SK-N-MC (cell line): ENCODE results near the gene C10orf71.

Experiments used
- DNase-seq: peaks from one replicate; pipeline ENCODE4 v3.0.0-alpha.2; 2011; ENCODE audit warnings: low read depth, low spot score
- H3K27ac ChIP-seq: fragments of 200-600 bp; sonication (generic); 2 replicates; pipeline ENCODE4 v1.5.1; 2016; ENCODE audit warnings: mixed run types
- H3K36me3 ChIP-seq: fragments of 200-600 bp; sonication (generic); 2 replicates; pipeline ENCODE4 v1.6.1; 2017; ENCODE audit warnings: antibody characterized with exemption, low read length, mixed read lengths; ENCODE audit not compliant: insufficient read depth
- H3K4me3 ChIP-seq: fragments of 200-600 bp; sonication (generic); 2 replicates; pipeline ENCODE4 v1.5.1; 2016
- H3K9ac ChIP-seq: fragments of 200-600 bp; sonication (generic); 2 replicates; pipeline ENCODE4 v1.8.0; 2017; ENCODE audit warnings: mixed run types, mixed read lengths; ENCODE audit not compliant: insufficient read length
- H3K9me3 ChIP-seq: fragments of 200-600 bp; sonication (generic); 2 replicates; pipeline ENCODE4 v1.6.1; 2017; ENCODE audit warnings: low read depth, mild to moderate bottlenecking, antibody characterized with exemption, low read length, moderate library complexity, mixed read lengths
- EZH2 ChIP-seq: fragments of 200-600 bp; sonication (generic); IDR thresholded peaks from one replicate; pipeline ENCODE4 v1.6.1; 2017; ENCODE audit warnings: antibody characterized with exemption
- FOXP2 ChIP-seq: optimal IDR thresholded peaks from 2 replicates; pipeline ENCODE3; 2011; ENCODE audit warnings: mild to moderate bottlenecking, moderate library complexity; ENCODE audit not compliant: insufficient read depth; ENCODE audit errors: extremely low read length, control extremely low read depth
- POLR2AphosphoS5 ChIP-seq: IDR thresholded peaks from 2 replicates; pipeline ENCODE4 v1.6.1; 2012; ENCODE audit warnings: mild to moderate bottlenecking, low read depth, low read length, borderline replicate concordance

Gene C10orf71

DNA sequence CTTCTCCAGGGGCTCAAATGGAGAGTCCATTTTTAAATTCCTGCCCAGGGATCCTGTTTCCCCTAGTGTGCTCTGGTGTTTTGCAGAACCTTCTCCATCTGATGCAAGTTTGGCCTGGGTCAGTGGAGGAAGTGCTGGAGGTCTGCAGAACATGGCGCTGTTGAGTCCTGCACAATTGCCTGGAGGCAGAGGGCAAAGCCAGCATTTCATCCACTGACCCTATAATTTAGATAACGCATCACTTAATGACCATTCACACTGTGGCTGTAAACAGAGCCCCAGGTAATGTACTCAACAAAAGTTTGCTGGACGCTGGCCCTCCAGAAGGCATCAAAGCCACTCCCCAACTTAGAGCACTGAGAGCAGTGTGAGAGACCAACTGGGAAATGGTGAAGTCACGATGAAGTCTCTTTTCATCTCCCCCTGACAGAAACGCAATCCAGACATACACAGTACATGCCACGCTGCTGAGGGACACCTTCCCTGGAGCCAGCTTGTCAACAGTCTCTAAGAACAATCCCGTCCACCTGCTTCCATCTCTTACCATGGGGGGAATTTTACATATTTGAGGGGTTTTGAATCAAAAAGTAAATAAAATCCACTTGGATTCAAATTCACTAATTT, 13.4 kb downstream of the C10orf71 start:
- TF ChIP-seq FOXP2 (no peak), EZH2 (no peak), POLR2AphosphoS5 (no peak)

DNA sequence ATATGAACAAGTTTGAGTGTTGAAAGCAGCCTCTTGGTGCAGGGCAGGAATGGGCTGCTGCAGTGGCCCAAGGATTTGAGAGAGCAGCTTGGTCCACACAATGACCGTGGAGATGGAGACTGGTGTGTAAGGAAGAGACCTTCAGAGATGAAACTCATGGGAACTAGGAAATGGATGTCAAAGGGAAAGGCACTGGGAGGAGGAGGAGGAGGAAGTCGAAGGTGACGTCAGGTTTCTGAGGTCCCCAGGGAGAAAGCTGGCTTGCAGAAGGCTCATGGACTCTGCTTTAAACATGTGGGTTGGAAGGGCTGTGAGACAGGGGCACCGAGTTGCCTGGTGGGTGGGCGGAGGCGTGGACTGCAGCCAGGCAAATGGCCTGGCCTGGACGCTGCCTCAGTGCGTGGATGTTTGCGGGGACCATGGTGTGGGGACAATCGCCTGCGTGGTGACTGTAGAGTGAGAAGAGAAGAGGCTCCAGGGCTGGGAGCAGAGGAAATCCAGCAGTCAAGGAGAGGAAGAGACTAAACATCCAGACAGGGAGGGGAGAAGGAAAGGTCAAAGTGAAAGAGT, 14.6 kb downstream of the C10orf71 start:
- no peak for TF ChIP-seq EZH2
- no peak for TF ChIP-seq FOXP2
- no peak for TF ChIP-seq POLR2AphosphoS5
- Histone ChIP-seq H3K36me3 (no peaks in the 10 kb centered on the region), H3K9ac (no peak overlapping the region), H3K27ac (no peak overlapping the region), H3K9me3 (no peaks in the 10 kb centered on the region), H3K4me3 (no peak overlapping the region)
- DNase-seq: no peak

More for the DNA sequence above, 13.4 kb downstream of the C10orf71 start:
- no peak for DNase-seq
- H3K4me3 ChIP-seq: no peak overlapping the region
- H3K9me3 ChIP-seq: no peaks in the 10 kb centered on the region
- no peak overlapping the region for H3K27ac ChIP-seq
- no peaks in the 10 kb centered on the region for H3K36me3 ChIP-seq
- H3K9ac ChIP-seq: no peak overlapping the region

DNA sequence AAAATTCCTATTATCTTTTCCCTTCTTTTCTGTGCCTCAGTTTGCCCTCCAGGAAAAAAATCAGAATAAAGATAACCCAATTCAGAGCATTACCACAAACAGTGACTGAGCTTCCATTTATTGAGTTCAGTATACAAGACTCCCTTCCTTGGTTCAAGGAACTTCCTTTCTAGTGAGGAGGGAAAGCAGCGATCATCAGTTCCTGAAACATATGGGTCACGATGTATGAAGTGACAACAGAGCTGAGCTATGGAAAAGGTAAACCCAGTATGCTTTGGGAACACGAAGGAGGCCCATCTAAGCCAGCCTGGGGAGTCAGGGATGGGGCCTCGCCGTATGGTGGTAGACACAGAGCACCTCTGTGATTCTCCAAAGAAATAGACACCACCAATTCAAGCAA, 15.8 kb downstream of the C10orf71 start:
- no peak for DNase-seq
- no peak overlapping the region for H3K9ac ChIP-seq
- H3K36me3 ChIP-seq: no peaks in the 10 kb centered on the region
- no peak overlapping the region for H3K4me3 ChIP-seq
- TF ChIP-seq POLR2AphosphoS5 (no peak), EZH2 (no peak), FOXP2 (no peak)
- H3K27ac ChIP-seq: no peak overlapping the region
- no peaks in the 10 kb centered on the region for H3K9me3 ChIP-seq

DNA sequence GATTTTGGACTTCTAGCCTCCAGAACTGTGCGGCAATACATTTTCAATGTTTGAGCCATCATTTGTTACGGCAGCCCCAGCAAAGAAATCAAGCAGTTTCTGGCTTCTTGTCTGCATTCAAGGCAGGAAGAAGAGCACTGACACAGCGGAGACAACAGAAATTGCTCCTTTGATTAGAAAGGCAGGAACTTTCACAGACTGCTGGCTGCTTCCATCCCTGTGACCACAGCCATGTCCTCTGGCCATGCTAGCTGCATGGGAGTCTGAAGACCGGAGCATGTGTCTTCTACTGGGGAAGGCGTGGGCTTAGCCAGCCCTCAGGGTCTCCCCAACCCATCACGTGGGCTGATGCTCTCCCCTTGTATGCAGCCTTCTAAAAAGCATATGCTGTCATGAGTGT, 19.1 kb downstream of the C10orf71 start:
- no peak for TF ChIP-seq EZH2
- no peak for TF ChIP-seq FOXP2
- no peak for TF ChIP-seq POLR2AphosphoS5
- DNase-seq: no peak
- Histone ChIP-seq H3K9ac (no peak overlapping the region), H3K36me3 (no peaks in the 10 kb centered on the region), H3K27ac (no peak overlapping the region), H3K9me3 (no peaks in the 10 kb centered on the region), H3K4me3 (no peak overlapping the region)

DNA sequence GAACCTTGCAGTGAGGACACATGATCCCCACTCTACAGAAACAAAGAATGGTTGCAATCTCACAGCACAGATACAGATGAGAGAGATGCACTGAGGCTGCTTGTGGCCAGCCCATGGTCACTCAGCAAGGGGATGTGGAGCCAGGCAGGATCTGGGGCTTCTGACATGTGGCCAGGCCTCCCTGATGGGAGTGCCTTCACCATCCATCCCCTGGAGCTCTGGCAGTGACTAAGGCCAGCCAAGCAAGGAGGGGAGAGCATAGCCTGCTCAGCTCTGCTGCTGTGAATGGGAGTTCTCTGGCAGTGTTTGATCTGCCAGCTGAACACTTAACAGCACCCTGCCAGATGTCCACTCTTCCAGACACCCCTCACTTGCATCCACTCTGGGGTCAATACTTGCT, 19.8 kb downstream of the C10orf71 start:
- Histone ChIP-seq H3K27ac (no peak overlapping the region), H3K4me3 (no peak overlapping the region), H3K9ac (no peak overlapping the region), H3K9me3 (no peaks in the 10 kb centered on the region), H3K36me3 (no peaks in the 10 kb centered on the region)
- TF ChIP-seq FOXP2: no peak
- no peak for TF ChIP-seq EZH2
- no peak for TF ChIP-seq POLR2AphosphoS5
- DNase-seq: no peak

DNA sequence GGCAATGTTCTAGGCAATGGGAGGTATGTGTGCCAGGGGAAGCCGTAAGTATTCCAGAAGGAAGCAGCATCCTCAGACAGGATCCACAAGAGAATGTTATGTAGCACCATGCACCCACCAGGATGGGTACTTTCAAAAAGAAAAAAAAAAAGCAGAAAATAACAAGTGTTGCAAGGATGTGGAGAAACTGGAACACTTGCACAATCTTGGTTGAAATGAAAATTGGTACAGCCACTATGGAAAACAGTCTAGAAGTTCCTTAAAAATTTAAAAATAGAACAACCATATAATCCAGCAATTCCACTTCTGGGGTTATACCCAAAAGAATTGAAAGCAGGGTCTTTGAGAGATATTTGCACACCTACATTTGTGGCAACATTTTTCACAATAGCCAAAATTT, 20.2 kb downstream of the C10orf71 start:
- TF ChIP-seq FOXP2 (no peak), EZH2 (no peak), POLR2AphosphoS5 (no peak)
- Histone ChIP-seq H3K4me3 (no peak overlapping the region), H3K27ac (no peak overlapping the region), H3K9me3 (no peaks in the 10 kb centered on the region), H3K9ac (no peak overlapping the region), H3K36me3 (no peaks in the 10 kb centered on the region)
- no peak for DNase-seq

DNA sequence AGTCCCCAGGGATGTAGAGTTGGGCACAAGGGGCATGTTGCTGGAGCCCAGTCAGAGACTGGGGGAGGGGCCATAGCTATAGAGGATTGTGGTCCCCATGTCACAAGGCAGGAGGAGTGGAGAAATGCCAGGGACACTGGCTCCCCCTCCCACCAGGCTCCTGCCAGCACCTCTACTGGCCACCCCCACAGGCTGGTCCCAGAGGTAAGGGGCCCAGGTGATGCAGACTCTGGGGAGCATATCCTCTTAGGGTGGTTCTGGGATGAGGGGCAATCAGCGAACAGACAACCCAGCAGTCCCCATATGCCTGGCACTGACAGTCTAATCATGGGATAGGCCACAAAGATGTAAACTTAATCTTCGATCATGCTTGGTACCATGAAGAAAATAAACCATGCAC, 21.2 kb downstream of the C10orf71 start:
- no peaks in the 10 kb centered on the region for H3K9me3 ChIP-seq
- no peak for DNase-seq
- H3K4me3 ChIP-seq: no peak overlapping the region
- H3K36me3 ChIP-seq: no peaks in the 10 kb centered on the region
- no peak overlapping the region for H3K27ac ChIP-seq
- H3K9ac ChIP-seq: no peak overlapping the region
- TF ChIP-seq FOXP2 (no peak), EZH2 (no peak), POLR2AphosphoS5 (no peak)

DNA sequence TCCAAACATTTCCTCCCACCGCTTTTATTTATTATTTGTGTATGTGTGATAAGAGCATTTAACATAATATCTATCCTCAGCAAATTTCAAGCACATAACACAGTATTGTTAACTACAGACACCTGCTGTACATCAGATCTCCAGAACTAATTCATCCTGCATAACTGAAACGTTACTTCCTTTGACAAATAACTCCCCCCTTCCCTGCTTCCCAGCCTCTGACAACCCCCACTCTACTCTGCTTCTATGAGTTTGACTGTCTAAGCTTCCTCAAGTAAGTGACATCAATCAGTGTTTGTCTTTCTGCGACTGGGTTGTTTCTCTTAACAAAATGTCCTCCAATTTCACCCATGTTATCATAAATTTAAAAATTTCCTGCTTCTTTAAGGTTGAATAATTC, 22.1 kb downstream of the C10orf71 start:
- Histone ChIP-seq H3K27ac (no peak overlapping the region), H3K9me3 (no peaks in the 10 kb centered on the region), H3K9ac (no peak overlapping the region), H3K36me3 (no peaks in the 10 kb centered on the region), H3K4me3 (no peak overlapping the region)
- no peak for DNase-seq
- TF ChIP-seq EZH2: no peak
- no peak for TF ChIP-seq FOXP2
- TF ChIP-seq POLR2AphosphoS5: no peak
